GM19035 (cell line): ENCODE measurements around the gene TCF7L1.
A peak's percentile ranks its signal among the peaks of the same experiment; 100 is the strongest.

Experiments
- ATAC-seq: cut with Tn5 transposase; IDR thresholded peaks from one replicate; pipeline ENCODE4 v1.9.1; 2021; ENCODE audit not compliant: unreplicated experiment

Gene TCF7L1

GRCh38 chr2:85247610-85248009, 114.4 kb downstream of the TCF7L1 start:
- no peak for ATAC-seq

- ATAC-seq, result no peak
Measured at GRCh38 chr2:85248773-85249509, 115.7 kb downstream of the TCF7L1 start.

GRCh38 chr2:85250045-85250444, 116.9 kb downstream of the TCF7L1 start:
- ATAC-seq, result no peak

GRCh38 chr2:85251070-85251616, 118.0 kb downstream of the TCF7L1 start:
- ATAC-seq, result no peak

- ATAC-seq, result no peak
Measured at GRCh38 chr2:85253890-85254289, 120.7 kb downstream of the TCF7L1 start.

- ATAC-seq, result no peak
Measured at GRCh38 chr2:85254540-85255300, 121.5 kb downstream of the TCF7L1 start.

- ATAC-seq, result no peak
Measured at GRCh38 chr2:85255456-85255812, 122.2 kb downstream of the TCF7L1 start.

- ATAC-seq, result no peak
Measured at GRCh38 chr2:85255813-85256594, 122.8 kb downstream of the TCF7L1 start.

- no peak for ATAC-seq
Measured at GRCh38 chr2:85257359-85257969, 124.3 kb downstream of the TCF7L1 start.

GRCh38 chr2:85257970-85258605, 124.9 kb downstream of the TCF7L1 start:
- ATAC-seq, result no peak

- no peak for ATAC-seq
Measured at GRCh38 chr2:85259101-85259590, 126.0 kb downstream of the TCF7L1 start.

- ATAC-seq, result no peak
Measured at GRCh38 chr2:85259879-85260278, 126.7 kb downstream of the TCF7L1 start.

GRCh38 chr2:85263591-85263990, 130.4 kb downstream of the TCF7L1 start:
- ATAC-seq, result no peak

- ATAC-seq, result no peak
Measured at GRCh38 chr2:85264471-85264870, 131.3 kb downstream of the TCF7L1 start.

- no peak for ATAC-seq
Measured at GRCh38 chr2:85265304-85265703, 132.1 kb downstream of the TCF7L1 start.

- peak; percentile 52 for ATAC-seq
Measured at GRCh38 chr2:85266146-85267041, 133.2 kb downstream of the TCF7L1 start.

- ATAC-seq, result no peak
Measured at GRCh38 chr2:85269959-85270358, 136.8 kb downstream of the TCF7L1 start.

- no peak for ATAC-seq
Measured at GRCh38 chr2:85272357-85272756, 139.2 kb downstream of the TCF7L1 start.
